Stomach (tissue), 9 donors: ENCODE measurements around the gene PRR14L. TPM values are rescaled to one million over a fixed set of nuclear protein-coding genes. Genes with fewer than 3 reads are reported as not detected.

Source experiments
- DNase-seq, 2 donors: peaks; one replicate each; pipeline versions ENCODE4 v3.0.0 to v3.0.0-alpha.2; 2013 to 2019
- H3K27ac ChIP-seq, 5 donors: fragments of 200-600 bp in 4 of 5; sonication (generic) in 4 of 5; one replicate each; pipeline ENCODE4 v1.5.1; 2013 to 2019; ENCODE audit warnings: mild to moderate bottlenecking in 1 of 5, moderate library complexity in 1 of 5
- H3K27me3 ChIP-seq, 3 donors: fragments of 200-600 bp; sonication (generic); one replicate each; pipeline ENCODE4 v1.5.1; 2017 to 2019; ENCODE audit warnings: mixed run types in 1 of 3
- H3K36me3 ChIP-seq, 4 donors: fragments of 200-600 bp; sonication (generic); 1 replicate in 3 of 4; 2 replicates in 1 of 4; pipeline ENCODE4 v1.5.1; 2016 to 2019
- H3K4me1 ChIP-seq, 4 donors: fragments of 200-600 bp; sonication (generic); one replicate each; pipeline ENCODE4 v1.5.1; 2016 to 2019
- H3K4me3 ChIP-seq, 4 donors: fragments of 200-600 bp; sonication (generic) in 3 of 4; one replicate each; pipeline ENCODE4 v1.5.1; 2016 to 2019; ENCODE audit warnings: mild to moderate bottlenecking in 1 of 4
- H3K9me3 ChIP-seq, 4 donors: fragments of 200-600 bp; sonication (generic); one replicate each; pipeline ENCODE4 v1.5.1; 2016 to 2019
- EP300 ChIP-seq: sonication (generic); formaldehyde crosslinking; IDR thresholded peaks from one replicate; pipeline ENCODE4 v1.6.1; 2017; ENCODE audit warnings: antibody characterized with exemption
- POLR2A ChIP-seq, 4 donors: fragments of 450-650 bp; IDR thresholded peaks; one replicate each; pipeline ENCODE4 v1.6.1; 2016; ENCODE audit warnings: antibody characterized with exemption in 4 of 4, control low read depth in 2 of 4, mild to moderate bottlenecking in 1 of 4, moderate library complexity in 1 of 4
- POLR2AphosphoS5 ChIP-seq, 3 donors: sonication (generic); formaldehyde crosslinking; IDR thresholded peaks; one replicate each; pipeline ENCODE4 v1.6.1; 2016; ENCODE audit warnings: antibody characterized with exemption in 3 of 3
- WGBS, 5 donors: extraction: QIAGEN DNeasy Blood & Tissue Kit in 3 of 5; methylation state at CpG; one replicate each; pipeline versions ENCODE4 v1.1.5 to v1.1.7; 2013 to 2018; 5-methylcytosine and 5-hydroxymethylcytosine counted together
- intact Hi-C: fragments of 100-400 bp; cut with DNase I; formaldehyde crosslinking; loops from one replicate; pipeline ENCODE4 v1.15.1; 2023; ENCODE audit warnings: low total_unique reads
- polyA plus RNA-seq, 3 donors: library from polyadenylated mRNA; stranded (reverse); fragments of 200-250 nt; gene quantifications; one replicate each; pipeline ENCODE4 v1.2.3, GENCODE V29; 2013
- small RNA-seq, 4 donors: library from RNA; depleted of rRNA; stranded (forward); fragments of <200 nt; gene quantifications; one replicate each; pipeline ENCODE3, GENCODE V24; 2016
- total RNA-seq, 5 donors: library from RNA; depleted of rRNA; stranded (reverse); fragments of >200 nt; gene quantifications; one replicate each; pipeline versions ENCODE4 v1.1.0 to v1.2.3, GENCODE V29; 2014 to 2016
- TF ChIP-seq, protein P1 (sequence below), 7 experiments: fragments of 450-650 bp in 4 of 7; fragments of 200-600 bp in 3 of 7; sonication (generic) in 3 of 7; IDR thresholded peaks; one replicate each; pipeline ENCODE4 v1.5.1; 2016 to 2019; ENCODE audit warnings: antibody characterized with exemption in 7 of 7, control low read depth in 2 of 7, mild to moderate bottlenecking in 1 of 7
- donor health status: healthy with polysubstance abuse.
- donor health status: Bipolar disorder and iron deficiency.
- donor health status: healthy.

PRR14L gene
- total and polyA plus RNA-seq, 8 donors, result 4.0 to 193 (median 26.6) TPM

DNA sequence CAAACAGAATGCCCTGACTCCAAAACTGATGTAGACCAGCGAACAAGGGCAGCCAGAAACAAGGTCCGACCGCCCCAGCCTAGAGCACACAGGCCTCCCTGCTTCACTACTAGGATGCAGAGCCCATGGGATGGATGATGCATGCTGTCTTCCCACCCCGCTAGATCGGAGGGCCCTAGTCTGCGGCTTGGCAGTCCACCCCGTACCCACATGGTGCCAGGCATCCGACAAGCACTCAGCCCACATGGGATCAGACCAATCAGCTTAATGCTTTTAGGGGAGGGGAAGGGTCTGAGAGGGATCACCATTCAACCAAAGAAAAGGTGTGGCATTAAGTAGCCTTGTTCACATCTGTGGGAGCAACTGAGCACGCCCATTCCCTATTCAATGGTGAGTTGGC, 118.5 kb downstream of the PRR14L start:
- TF ChIP-seq POLR2AphosphoS5 (IDR thresholded peaks at IDR 0.05) (no peak), POLR2A (IDR thresholded peaks at IDR 0.05) (no peak), EP300 (no peak)
- TF ChIP-seq, protein P1, sequence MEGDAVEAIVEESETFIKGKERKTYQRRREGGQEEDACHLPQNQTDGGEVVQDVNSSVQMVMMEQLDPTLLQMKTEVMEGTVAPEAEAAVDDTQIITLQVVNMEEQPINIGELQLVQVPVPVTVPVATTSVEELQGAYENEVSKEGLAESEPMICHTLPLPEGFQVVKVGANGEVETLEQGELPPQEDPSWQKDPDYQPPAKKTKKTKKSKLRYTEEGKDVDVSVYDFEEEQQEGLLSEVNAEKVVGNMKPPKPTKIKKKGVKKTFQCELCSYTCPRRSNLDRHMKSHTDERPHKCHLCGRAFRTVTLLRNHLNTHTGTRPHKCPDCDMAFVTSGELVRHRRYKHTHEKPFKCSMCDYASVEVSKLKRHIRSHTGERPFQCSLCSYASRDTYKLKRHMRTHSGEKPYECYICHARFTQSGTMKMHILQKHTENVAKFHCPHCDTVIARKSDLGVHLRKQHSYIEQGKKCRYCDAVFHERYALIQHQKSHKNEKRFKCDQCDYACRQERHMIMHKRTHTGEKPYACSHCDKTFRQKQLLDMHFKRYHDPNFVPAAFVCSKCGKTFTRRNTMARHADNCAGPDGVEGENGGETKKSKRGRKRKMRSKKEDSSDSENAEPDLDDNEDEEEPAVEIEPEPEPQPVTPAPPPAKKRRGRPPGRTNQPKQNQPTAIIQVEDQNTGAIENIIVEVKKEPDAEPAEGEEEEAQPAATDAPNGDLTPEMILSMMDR (IDR thresholded peaks at IDR 0.05), result no peak
- Histone ChIP-seq H3K4me3 (peak overlapping the region; percentile 66 to 81 (median 79)), H3K4me1 (peaks cover 52 to 85% (median 76%) of the 10 kb centered on the region in 4 donors), H3K9me3 (no peaks in the 10 kb centered on the region), H3K27ac (peak overlapping the region; percentile 80 to 93 (median 91)), H3K27me3 (no peaks in the 10 kb centered on the region), H3K36me3 (peaks cover 0 to 6% (median 0%) of the 10 kb centered on the region in 4 donors)
- WGBS, 5 donors, result 77 to 88% (median 81%) methylated on average over 9 of the region's 9 CpGs
- no peak for DNase-seq
- intact Hi-C loops, result loop anchor here (5.0 kb wide), 1 partner anchor 69 kb away; no protein-coding TSS in a partner anchor

Small RNA genes lying within 50 kb of the gene (small RNA-seq; reads per million reads assigned to genes)
- gene RN7SL20P, result 0 reads per million in 4 donors

Other genes with a start within 250 kb of the PRR14L start
- 10 to 100 TPM; 10.3 to 99.8 (median 56.2) TPM for gene PISD, start 87.9 kb downstream of the PRR14L start, total RNA-seq
- gene PISD, start 87.9 kb downstream of the PRR14L start, polyA plus RNA-seq, result 10 to 100 TPM; 13.9 to 27.4 (median 16.8) TPM
- gene DEPDC5, start 3.9 kb upstream of the PRR14L start, total RNA-seq, result 10 to 100 TPM; 20.1 to 39.1 (median 25.1) TPM
- gene DEPDC5, start 3.9 kb upstream of the PRR14L start, polyA plus RNA-seq, result 1 to 10 TPM; 4.7 to 8.5 (median 6.3) TPM
- gene YWHAH, start 194.4 kb upstream of the PRR14L start, total RNA-seq, result 100 to 1,000 TPM in 1 of 5 donors, 10 to 100 TPM in 4; 20.5 to 284 (median 81.1) TPM
- 100 to 1,000 TPM in 2 of 3 donors, 10 to 100 TPM in 1; 60.9 to 156 (median 110) TPM for gene YWHAH, start 194.4 kb upstream of the PRR14L start, polyA plus RNA-seq